8988T (cell line): Measurements from ENCODE around the gene TUBA1C.
"Not testable (repeated sequence)": the region's sequence is repeated elsewhere in the genome, so short reads cannot be mapped to it uniquely, and the experiment has no call there.

Source experiments
- DNase-seq: peaks from one replicate; pipeline ENCODE4 v3.0.0; 2011

TUBA1C gene

GRCh38 chr12:49255857-49256637 lies 8.8 kb upstream of the TUBA1C start:
- DNase-seq = no peak

DNA sequence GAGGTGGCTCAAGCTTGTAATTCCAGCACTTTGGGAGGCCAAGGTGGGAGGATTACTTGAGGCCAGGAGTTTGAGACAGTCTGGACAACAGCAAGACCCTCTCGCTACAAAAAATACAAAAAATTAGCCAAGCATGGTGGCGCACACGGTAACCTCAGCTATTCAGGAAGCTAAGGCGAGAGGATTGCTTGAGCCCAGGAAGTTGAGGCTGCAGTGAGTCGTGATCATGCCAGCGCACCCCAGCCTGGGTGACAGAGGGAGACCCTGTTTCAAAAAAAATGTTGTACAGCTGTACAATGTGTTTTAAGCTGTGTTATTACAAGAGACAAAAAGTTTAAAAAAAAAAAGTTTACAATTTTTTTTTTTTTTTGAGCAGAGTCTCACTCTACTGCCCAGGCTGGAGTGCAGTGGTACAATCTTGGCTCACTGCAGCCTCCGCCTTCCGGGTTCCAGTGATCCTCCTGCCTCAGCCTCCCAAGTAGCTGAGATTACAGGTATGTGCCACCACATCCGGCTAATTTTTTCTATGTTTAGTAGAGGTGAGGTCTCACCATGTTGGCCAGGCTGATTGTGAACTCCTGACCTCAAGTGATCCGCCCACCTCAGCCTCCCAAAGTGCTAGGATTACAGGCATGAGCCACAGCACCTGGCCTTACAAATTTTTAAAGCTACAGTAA lies 7.2 kb upstream of the TUBA1C start:
- DNase-seq = not testable (repeated sequence)

DNA sequence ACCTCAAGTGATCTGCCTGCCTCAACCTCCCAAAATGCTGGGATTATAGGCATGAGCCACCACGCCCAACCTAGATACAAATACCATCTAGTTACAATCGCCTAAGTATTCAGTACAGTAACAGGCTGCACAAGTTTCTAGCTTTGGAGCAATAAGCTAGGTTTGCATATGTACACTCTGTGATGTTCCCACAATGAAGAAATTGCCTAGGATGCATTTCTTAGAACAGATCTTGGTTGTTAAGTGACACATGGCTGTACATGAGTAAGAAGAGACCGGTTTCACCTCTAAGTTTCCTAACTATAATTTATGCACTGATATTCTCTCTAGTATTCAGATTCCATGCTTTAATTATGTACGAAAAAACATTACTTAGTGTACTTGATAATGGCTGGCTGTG lies 5.4 kb upstream of the TUBA1C start:
- DNase-seq = no peak

DNA sequence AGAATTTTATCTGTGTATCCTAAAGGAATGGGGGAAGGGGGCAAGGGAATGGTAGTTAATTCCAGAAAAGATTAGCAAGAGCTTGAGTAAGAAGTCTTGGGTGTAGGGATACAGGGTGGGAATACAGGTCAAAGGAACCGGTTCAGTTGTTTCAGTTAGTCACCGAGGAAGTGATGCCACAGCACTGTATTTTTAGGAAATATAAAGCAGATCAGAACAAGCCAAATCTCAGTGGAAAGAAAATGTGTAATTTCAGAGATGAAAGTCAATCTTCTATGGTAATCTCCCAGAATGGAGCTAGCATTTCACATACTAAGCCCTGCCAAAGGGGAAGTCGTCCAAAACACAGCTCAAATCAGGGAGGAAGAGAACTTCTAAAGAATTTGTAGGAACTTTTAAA lies 4.7 kb upstream of the TUBA1C start:
- DNase-seq = no peak

- no peak for DNase-seq
These were observed 4.1 kb upstream of the TUBA1C start for GRCh38 chr12:49260571-49261363.

- DNase-seq = no peak
These were observed 3.2 kb upstream of the TUBA1C start for GRCh38 chr12:49261721-49262120.

- DNase-seq = no peak
These were observed 1.5 kb upstream of the TUBA1C start for GRCh38 chr12:49263400-49263763.

- DNase-seq = no peak
These were observed 413 bp upstream of the TUBA1C start for GRCh38 chr12:49264466-49264872.

DNA sequence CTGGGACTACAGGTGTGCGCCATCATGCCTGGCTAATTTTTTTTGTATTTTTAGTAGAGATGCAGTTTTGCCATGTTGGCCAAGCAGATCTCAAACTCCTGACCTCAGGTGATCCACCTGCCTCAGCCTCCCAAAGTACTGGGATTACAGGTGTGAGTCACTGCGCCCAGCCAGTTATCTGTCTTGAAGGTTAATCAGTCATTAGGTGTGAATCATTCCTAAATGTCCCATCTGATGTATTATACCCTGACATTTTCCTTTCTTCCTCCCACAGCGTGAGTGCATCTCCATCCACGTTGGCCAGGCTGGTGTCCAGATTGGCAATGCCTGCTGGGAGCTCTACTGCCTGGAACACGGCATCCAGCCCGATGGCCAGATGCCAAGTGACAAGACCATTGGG lies 4.3 kb downstream of the TUBA1C start:
- not testable (repeated sequence) for DNase-seq

GRCh38 chr12:49272790-49273725 lies 8.2 kb downstream of the TUBA1C start:
- DNase-seq = no peak

- no peak for DNase-seq
These were observed 9.0 kb downstream of the TUBA1C start for GRCh38 chr12:49273726-49274395.

DNA sequence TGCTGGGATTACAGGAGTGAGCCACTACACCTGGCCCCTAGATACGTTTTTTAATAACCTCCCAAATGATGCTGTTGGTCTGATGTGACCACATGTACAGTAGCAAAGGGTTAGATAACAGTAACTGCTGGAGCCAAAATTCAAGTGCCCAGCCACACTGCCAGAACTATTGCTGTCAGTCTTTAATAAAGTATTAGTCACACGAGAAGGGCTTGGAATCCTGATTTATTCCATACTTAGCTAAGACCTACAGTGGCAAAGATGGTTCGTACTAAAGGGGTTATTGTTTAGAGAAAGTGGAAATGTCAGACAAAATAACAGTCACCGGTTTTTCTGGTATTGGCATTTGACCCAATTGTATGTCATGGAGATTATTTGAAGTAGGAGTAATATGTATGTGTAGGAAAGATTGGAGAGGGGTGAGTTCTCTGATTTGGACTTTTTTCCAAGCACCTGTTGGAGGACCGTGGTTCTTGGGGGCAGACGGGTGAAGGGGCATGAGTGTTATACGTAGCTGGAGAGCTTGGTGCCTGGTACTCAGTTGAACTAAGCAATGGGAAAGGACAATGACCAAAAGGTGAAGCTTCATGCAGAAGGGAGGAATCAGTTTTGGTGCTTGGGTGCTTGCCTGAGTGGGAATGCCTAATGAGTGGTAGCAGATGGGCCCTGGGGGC lies 9.7 kb downstream of the TUBA1C start:
- no peak for DNase-seq

GRCh38 chr12:49276304-49277290 lies 11.7 kb downstream of the TUBA1C start:
- DNase-seq = no peak

DNA sequence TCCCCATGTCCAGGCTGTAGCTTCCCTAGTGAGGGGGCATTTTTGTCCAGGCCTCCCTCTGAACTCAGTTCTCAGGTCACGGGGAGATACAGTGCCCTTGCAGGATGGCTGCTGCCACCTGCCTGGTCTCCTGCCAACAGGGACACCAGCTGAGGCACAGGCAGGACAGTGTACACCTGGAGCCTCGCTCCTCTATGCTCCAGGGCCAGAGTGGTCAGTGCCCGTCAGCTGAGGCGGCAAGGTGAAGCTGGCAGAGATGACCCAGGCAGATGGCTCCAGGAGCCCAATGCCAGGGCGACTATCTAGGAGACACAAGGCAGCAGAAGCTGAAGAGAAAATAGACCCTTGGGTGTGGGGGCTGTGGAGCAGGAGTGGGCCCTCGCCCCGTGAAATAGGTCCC lies 12.6 kb downstream of the TUBA1C start:
- no peak for DNase-seq

DNA sequence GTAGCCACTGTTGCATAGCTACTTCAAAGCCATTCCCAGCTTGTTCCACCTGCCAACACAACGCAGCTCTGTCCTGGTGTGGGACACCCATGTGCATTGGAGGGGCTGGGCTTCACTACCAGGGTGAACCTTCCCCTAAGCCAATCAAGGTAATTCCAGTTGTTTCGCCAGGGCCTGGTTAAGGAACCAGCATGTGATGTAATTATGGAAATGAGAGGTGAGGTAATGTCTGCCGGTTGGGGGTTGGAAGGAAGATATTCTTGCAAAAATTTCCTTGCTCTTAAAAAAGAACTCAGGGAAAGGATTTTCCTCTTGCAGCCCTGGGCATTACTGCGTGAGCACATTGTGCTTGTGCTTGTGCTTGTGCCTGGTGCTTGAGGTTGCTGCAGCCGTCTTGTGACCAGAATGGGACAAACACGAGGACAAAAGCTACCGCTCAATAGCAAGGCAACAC lies 14.9 kb downstream of the TUBA1C start:
- DNase-seq = no peak

- not testable (repeated sequence) for DNase-seq
These were observed 15.7 kb downstream of the TUBA1C start for GRCh38 chr12:49280545-49280944.

GRCh38 chr12:49282302-49282701 lies 17.4 kb downstream of the TUBA1C start:
- DNase-seq = no peak

GRCh38 chr12:49282740-49283375 lies 18.0 kb downstream of the TUBA1C start:
- not testable (repeated sequence) for DNase-seq
